NCI-H345 treated with DMSO at 0.1 percent for 48 hours (cell line): Measurements from ENCODE around the gene FLT1.

Source experiments
- DNase-seq: peaks from one replicate; lab custom pipeline; 2025; ENCODE audit not compliant: unreplicated experiment; lab: John Stamatoyannopoulos, UW

FLT1 gene

DNA sequence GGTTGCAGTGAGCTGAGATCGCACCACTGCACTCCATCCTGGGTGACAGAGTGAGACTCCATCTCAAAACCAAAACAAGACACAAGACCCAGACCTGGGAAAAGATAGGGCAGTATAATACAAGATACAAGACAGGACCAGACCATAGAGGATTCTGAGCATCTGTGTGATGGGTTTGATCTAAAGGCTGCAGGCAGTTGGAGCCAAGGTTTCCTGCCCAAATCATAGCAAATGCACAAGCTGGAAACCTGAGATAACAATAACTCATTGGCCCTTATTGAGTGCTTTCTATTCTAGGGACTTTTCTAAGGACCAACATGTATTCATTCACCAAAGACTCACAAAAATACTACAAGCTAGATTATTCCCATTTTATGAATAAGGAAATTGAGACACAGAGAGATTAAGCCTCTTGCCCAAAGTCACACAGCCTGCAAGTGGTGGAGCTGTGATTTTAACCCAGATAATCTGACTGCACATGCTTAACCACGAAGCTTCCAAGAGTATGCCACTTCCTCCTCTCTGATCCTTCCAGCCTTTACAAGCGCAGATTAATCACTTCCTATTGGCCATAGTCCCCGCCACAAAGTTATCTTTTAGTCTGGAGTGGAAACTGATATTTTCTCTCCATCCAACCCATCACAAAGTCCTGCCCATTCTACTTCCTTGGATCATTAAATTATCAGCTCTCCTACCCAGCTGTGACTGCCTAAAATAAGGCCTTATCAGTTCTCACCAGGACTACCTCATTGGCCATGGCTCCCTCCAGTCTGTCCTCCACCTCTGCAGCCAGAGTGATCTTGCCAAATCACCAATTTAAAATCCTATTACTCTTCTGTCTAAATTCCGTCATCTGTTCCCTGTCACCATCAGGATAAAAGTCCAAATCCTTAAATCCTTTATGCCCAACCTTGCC lies 147.2 kb downstream of the FLT1 start:
- DNase-seq, result no peak

GRCh38 chr13:28346154-28346553 lies 148.8 kb downstream of the FLT1 start:
- DNase-seq, result no peak

DNA sequence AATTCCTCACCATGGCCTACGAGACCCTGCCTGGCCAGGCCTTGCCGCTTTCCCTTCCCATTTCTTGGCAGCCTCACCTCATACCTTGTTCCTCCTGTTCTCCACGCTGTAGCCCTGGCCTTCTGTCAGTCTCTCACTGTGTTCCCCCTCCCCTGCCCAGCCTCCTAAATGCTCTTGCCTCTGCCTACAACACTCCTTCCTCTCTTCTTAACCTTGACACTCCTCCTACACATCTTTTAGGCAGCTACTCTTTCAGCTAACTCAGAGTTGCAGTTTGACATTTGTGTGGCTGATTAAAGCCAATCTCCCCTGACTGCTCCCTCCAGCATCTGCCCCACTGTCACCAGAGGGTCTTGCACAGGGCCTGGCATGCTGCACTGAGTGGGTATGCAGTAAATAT lies 150.8 kb downstream of the FLT1 start:
- no peak for DNase-seq

- DNase-seq, result no peak
These were observed 152.7 kb downstream of the FLT1 start for GRCh38 chr13:28342251-28342650.

DNA sequence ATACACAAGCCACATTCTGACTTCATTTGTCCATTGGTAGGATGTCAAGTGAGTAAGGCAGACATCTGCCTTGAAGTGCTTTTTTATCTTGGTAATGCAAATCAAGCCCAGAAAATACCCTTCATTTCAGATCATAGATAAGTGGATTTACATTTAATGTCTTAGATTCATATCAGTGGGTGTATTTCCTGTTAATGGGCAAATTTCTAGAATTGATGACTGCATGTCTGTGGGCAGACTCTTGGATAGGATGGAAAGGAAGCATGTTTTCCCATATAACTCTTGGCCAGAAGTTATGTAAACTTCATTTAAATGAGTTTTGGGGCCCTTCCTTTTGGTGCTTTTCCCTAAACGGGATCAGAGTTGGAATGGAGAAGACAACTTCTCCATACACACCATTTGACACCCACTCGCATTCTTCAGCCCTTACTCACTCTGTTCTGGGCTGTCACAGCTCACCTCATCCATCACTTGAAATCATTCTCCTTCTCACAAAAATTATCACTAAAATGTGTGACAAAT lies 154.6 kb downstream of the FLT1 start:
- no peak for DNase-seq

DNA sequence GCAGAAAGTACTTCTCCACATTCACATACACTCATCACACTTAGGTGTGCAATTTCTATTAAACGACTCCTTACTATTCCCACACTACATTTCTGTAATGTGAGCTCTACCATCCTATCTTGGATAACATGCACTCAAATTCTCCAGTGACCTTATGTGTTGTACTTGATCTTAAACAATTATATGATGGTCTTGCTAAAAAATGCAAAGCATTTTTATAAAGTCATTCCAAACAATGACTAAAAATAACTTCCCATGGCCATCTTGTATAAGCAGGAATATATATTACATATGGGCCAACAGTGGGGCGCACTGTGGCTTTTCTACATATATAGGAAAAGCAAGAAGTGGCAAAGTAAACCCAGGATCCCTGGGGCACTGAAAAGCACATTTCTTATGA lies 155.5 kb downstream of the FLT1 start:
- no peak for DNase-seq

DNA sequence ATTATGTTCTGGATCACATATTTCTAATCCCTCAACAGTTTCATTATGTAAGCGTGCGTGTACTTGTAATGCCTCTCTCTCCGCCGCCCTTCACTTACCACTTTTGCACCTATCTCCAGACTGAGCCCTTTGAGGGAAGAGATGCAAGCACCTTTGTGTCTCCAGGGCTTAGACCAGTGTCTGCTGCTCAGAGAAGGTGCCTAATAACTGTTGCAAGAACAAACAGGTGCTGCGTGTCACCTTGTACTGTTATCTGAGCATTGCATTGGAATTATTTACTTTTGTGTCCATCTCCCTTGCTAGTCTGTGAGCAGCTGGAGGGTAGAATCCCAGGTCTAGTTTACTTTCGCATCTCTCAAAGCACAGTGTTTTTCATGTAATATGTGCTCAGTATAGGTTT lies 156.2 kb downstream of the FLT1 start:
- DNase-seq, result no peak

GRCh38 chr13:28338006-28338574 lies 156.8 kb downstream of the FLT1 start:
- no peak for DNase-seq

DNA sequence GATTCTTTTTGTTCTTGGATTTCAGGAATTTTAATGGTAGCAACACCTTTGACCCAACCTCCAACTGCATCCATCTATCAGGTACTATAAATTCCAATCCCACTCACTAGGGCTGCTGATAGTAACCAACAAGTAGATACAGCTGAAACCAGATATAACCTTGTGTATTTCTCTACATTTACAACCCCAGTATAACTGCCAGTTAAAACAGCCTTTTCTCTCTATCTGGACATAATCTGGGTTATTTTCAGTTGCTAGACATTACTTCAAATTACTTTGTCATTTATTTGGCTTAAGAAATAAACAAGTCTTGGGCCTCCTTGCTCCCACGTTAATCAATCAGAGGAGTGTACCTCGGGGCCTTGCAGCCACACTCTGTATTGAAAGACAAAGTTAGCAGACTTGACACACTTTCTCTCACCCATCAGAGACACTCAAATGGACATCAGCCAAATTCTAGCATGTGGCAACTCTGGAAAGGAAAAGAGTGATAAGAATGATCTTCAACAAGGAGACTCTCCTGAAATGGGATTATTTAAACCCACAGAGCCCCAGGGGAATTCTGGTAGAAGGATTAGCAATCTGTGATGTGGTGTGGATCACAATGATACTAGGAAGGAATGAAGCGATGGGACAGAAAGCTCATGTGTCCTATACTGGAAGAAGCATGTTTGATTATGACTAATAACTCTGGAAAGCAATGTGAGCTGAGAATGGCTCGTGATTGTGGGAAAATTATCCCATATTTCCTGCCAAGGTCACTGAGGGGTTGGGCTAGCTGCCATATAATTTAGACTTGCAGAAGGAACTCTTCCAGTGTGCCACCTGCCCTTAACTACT lies 157.5 kb downstream of the FLT1 start:
- DNase-seq, result no peak

DNA sequence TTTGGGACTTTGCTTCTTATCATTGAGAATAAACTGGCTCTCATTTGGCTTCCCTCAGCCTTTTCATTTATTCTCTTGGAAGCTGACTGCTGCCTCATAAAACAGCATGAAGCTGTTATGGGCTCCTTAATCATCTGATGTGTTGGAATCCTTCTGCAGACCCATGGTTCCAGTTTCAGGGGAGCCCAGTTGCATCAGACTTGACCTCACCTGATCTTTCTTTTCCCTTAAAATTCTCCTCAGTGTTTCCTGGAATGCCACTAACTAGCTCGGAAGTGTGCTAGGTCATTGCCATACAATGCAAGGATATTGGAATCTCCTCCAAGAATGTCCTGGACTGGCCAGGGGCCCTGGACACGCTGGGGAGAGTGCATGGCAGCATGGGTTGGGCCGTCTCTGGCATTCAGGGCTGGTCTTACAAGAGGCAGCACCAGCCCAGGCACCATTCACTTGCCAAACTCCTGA lies 158.7 kb downstream of the FLT1 start:
- DNase-seq, result no peak

DNA sequence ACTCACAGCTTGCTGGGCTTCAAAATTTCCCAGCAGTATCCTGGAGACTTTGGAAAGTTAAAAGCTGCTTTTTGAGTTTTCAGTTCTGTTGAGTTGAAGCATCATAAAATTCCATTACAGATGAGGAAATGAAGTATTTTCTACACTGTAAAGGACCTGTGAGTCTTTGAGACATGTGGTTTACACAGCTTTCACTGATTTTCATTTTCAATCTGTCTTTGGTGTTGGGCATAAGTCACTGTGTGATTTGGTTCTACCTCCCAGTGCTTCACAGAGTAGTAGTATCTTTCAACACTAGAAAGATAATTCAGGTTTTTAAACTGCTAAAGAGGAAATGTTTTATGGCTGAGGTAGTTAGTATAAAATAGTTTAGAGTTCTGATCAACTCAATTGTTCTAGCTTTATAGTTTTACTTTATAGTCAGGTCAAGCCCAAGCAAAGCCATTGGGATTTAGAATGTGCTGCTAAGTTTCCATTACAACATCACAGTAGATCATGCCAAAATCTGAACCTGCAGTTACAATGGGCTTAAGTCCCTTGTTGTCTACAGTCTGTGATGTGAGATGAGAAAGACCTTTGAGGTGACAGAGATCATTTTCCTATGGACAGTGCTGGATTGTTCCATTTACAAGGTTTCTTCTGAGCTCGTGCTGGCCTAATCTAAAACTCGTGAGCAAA lies 161.6 kb downstream of the FLT1 start:
- DNase-seq, result no peak

GRCh38 chr13:28329395-28330158 lies 165.4 kb downstream of the FLT1 start:
- DNase-seq, result no peak

GRCh38 chr13:28328271-28328607 lies 166.7 kb downstream of the FLT1 start:
- no peak for DNase-seq

GRCh38 chr13:28327373-28328270 lies 167.3 kb downstream of the FLT1 start:
- no peak for DNase-seq

- no peak for DNase-seq
These were observed 168.9 kb downstream of the FLT1 start for GRCh38 chr13:28326056-28326455.

- DNase-seq, result no peak
These were observed 169.9 kb downstream of the FLT1 start for GRCh38 chr13:28325022-28325421.

- DNase-seq, result peak; percentile 35
These were observed 170.6 kb downstream of the FLT1 start for GRCh38 chr13:28324181-28324789.

- no peak for DNase-seq
These were observed 172.5 kb downstream of the FLT1 start for GRCh38 chr13:28322256-28322905.
